GM19043 (cell line): ENCODE data around the gene A3GALT2.
"Not testable (repeated sequence)": the region's sequence is repeated elsewhere in the genome, so short reads cannot be mapped to it uniquely, and the experiment has no call there.

Experiments
- ATAC-seq: cut with Tn5 transposase; IDR thresholded peaks from one replicate; pipeline ENCODE4 v1.9.1; 2021; ENCODE audit warnings: low read depth; ENCODE audit not compliant: unreplicated experiment

The A3GALT2 gene

DNA sequence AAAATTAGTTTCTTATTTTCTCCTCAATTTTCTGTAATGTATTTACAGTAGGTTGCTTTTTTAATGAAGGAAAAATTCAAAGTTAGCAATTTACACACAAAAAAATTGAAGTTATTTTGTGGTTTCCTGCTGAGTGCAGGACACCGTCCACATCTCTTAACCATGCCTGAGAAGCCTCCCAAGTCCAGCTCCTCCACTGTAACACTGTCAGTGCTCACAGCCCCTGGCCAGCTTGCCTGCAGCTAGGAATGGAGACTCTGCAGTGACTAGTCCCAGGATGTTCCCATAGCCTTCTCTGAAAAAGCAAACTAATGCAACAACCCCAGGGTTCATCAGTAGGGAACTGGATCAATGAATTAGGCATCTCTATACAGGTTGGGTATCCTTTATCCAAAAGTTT is 3.5 kb downstream of the A3GALT2 start:
- ATAC-seq = no peak

DNA sequence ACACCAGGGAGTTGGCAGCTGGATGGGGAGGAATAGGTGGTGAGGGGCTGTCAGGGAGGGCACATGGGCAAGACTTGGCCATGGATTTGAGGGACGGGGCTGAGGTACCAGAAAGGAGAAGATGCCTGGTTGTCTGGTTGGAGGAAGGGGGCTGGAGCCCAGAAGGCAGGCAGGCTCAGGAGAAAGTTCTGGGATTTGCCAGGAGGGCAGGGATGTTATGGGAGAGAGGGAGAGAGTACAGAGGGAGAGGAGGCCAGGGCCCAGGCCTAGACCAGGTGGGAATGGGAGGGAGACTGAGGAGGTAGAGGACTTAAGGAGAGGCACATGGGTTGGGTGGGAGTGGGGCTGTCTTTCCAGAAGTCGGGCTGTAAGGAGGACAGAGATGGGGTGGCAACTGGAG is 4.3 kb downstream of the A3GALT2 start:
- ATAC-seq = no peak

DNA sequence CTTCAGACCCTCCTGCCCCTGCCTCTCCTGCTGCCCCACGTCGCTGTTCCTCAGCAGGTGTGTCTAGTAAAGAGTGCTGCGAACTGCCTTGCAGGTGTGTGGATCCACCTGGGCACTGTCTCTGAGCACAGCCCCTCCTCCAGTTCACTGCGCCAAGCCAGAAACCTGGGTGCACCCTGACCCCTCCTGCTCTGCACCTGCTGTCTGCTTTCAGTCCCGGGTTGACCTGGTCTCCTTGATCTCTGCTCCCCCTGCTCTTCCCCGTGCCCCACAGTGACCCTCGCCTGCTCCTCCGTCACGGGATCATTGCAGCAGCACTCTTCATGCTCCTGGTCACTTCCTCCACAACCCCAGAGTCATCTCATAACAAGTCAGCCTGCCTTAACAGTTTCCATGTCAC is 6.5 kb downstream of the A3GALT2 start:
- ATAC-seq = no peak

DNA sequence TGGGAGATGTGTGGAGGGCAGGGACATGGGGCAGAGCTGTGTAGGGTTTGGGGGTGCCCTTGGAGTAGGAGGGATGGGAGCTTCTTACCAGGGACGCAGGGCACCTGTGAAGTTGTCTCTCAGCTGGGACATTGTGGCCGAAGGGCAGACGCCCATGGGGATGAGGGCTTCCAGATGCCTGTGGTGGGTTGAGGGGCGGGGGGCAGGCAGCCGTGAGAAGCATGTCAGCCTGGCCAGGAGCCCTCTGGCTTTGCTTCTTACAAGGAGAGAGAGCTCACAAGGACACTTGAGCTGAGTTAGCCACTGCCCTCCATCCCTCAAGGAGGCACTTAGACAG is 8.5 kb downstream of the A3GALT2 start:
- ATAC-seq = no peak

DNA sequence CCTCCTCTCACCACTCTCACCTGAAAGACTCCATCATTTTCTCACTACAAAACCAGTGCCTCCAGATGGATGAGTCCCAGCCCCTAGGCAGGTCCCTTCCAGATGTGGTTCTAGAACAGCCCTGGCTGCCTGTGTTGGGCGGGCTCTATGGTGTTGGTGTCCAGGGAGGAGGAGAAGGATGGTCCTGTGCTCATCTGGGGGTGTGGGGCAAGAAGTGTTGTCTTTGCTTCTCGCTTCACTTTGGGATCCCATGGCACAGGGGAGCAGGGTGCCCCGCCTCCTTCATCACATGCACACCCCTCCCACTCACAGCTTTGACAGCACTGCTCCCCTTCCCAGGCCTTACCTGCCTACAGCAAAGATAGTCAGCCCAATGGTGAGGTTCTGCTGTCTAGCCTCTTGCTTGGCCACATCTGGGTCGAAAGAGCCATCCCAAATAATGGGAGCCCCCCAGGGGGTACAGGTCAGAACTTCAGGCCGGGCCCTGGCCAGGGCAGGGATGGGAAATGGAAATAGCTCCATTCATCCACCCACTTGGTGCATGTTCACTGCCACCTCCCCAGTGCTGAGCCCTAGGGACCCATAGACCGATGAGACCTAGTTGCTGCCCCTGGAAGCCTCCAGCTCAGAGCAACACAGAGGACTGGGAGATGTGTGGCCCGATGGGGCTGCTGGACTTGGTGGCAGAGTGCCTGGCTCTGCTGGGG is 9.0 kb downstream of the A3GALT2 start:
- no peak for ATAC-seq

DNA sequence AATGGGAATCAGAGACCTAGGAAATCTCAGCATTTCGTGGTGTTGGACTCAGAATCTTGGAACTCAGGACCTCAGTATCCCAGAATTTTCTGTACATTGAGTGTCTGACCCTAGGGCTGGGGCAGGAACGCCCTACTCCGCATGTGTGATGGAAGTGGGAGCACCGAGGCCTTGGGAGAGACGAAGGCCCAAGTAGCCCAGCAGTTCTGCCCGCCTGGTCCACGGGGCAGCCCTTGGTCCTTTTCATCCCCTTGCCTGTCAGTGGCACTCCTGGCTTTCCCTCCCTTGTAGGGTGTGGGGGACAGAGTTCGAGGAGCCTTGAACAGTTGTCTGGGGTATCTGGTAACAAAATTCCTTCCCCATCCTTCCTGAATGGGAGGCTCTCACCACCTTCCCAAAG is 10.2 kb downstream of the A3GALT2 start:
- no peak for ATAC-seq

DNA sequence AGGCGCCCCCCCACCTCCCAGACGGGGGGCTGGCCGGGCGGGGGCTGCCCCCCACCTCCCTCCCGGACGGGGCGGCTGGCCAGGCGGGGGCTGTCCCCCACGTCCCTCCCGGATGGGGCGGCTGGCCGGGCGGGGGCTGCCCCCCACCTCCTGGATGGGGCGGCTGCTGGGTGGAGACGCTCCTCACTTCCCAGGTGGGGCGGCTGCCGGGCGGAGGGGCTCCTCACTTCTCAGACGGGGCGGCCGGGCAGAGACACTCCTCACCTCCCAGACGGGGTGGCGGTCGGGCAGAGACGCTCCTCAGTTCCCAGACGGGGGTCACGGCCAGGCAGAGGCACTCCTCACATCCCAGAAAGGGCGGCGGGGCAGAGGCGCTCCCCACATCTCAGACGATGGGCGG is 11.5 kb downstream of the A3GALT2 start:
- not testable (repeated sequence) for ATAC-seq

DNA sequence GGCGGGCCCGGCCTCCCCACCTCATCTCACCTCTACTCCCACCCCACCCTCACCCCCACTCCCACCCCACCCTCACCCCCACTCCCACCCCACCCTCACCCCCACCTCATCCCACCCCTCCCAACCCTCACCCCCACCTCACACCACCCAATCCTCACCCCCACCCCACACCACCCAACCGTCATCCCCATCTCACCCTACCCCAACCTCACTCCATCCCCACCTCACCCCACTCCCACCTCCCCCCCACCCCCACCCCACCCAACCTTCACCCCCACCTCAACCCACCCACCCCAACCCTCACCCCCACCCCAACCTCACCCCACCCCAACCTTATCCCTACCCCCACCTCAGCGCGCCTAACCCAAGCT is 13.4 kb downstream of the A3GALT2 start:
- ATAC-seq = no peak

DNA sequence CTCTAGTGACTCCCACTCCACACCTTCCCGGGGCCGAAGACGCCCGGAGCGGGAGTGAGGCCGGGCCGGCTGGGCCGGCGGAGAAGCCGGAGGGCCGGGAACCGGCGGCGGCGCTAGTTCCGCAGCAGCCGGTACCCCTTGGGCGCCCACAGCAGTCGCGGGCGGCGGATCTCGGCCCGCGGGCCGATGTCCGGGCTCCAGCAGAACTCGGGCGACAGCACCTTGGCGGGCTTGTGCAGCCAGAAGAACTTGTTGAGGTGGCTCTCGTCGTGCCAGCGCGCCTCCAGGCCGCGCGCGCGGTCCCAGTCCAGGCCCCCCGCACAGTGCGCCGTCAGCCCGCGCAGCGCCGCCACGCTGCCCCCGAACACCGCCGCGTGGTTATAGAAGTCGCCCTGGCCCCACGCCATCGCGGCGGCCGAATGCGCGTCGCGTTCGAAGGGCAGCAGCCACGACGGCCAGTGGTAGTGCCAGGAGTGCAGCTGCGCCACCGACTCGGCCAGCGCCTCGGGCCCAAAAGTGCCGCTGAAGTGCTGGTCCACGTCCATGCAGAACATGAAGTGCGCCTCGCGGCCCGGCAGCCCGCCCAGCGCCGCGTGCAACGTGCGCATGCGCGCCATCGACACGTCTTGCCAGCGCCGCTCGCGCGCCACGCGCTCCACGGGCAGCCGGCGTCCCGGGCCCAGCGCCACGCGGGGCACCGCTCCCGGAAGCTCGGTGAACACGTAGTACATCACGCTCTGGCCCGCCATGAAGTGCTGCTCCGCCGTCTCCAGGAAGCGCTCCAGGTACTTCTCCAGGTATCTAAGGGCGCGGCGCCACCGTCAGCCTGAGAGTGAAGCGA is 14.0 kb downstream of the A3GALT2 start:
- no peak for ATAC-seq

DNA sequence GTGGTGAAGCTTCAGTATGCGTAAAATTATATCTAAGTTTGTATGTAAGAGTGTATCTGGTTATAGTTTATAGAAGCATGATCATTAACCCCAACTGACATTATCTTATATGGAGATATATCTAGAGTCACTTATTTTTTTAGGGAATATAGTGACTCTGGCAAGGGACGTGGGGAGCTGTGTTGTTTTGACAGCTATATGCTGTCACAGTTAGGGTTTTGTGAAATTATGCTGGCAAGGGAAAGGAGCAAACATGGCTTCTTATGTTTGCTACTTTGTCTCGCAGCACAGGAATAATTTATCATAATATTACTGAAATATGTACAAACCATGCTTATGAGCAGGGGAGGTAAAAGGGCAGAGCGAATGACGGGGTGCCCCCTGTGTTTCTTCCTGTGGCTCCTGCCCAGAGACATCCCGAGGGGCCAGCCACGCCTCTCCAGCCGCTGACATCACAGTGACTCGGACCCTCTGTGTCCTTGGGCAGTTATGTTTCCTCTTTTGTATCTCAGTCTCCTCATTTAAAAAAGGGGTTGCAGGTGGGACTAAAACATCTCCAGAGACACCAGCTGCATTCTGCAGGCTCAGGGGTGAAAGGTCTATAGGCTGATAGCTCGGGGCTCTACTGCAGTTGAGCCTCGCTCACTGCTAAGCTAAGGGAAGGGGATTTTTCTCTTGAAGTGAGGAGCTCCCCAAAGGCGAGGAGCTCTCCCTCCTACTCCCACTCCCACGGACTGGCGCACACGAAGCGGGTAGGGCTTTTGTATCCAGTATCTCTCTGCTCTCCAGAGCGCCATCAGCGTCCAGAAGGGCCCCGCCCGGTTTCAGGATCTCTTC is 14.9 kb downstream of the A3GALT2 start:
- no peak for ATAC-seq

DNA sequence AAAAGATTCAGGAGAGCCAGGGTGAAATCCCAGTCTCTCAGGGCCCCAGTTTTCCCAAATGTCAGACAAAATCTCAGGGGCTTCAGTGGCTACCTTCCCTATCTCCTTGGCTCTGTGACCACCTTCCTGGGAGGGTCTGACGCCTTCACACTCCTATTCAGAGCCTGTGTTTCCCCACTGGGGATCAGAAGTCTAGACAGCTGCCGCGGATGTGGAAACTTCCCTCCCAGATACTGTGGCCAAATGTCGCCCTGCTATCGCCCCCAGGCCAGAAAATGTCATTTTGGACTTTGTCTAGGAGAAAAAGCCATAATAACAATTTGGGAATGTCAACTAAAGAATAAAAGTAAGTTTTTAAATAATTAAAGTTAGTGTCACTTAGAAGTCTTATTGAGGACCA is 15.9 kb downstream of the A3GALT2 start:
- no peak for ATAC-seq

DNA sequence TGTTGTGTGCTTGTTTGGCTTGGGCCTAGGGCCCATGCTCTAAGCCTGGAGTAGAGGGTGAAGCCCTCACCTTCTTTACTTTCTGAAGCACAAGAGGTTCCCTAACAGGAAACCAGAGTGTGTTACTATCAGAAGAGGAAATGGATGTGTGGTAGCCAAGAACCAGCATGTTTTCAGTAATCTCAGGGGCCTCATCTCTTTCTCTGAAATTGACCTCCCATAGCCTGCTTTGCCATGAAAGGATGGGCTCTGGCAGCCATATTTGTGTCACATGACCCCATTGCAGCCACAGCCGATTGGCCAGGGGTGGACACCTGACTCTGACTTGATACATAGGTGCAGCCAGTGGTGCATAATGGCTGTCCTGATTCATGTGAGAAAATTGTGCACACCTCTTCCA is 18.6 kb downstream of the A3GALT2 start:
- no peak for ATAC-seq

DNA sequence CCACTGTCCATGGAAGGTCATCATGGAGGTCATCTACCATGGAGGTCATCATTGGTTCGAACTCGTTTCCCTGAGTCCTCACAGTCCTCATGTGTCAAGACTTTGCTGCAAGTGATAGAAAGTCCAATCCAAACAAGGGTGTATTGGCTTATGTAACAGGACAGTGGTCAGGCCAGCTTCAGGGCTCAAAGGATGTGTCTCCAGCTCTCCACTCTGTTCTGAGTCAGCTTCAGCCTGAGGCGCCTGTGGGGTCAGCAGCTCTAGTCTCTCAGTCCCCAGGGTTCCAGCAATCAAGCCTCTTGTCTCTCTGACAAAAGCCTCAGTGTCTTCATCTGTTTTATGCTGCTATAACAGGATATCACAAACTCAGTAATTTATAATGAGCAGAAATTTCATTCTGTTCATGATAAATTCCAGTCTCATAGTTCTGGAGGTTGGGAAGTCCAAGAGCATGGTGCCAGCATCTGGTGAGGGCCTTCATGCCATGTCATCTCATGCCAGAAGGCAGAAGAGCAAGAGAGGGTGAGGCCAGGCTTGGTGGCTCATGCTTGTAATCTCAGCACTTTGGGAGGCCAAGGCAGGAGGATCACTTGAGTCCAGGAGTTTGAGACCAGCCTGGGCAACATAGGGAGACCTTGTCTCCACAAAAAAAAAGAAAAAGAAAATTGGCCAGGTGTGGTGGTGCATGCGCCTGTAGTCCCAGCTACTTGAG is 19.5 kb downstream of the A3GALT2 start:
- ATAC-seq = no peak

DNA sequence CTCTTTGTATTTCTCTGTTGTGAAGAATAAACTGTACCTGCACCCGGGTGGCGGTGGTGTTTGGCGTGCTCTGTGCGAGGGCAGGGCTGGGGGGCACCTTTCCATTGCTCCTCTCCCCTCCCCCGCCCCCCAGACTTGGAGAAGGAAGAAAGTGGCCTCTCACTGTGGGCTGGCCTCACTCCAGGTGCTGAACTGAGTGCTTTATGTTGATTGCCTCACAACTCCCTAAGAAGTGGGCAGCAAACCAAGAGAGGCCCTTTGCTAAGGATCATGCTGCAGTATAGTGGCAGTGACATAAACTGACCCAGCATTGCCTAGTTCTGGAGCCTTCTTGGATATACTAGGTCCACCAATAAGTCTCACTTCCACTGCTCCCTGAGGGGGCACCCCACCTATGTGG is 20.2 kb downstream of the A3GALT2 start:
- no peak for ATAC-seq

DNA sequence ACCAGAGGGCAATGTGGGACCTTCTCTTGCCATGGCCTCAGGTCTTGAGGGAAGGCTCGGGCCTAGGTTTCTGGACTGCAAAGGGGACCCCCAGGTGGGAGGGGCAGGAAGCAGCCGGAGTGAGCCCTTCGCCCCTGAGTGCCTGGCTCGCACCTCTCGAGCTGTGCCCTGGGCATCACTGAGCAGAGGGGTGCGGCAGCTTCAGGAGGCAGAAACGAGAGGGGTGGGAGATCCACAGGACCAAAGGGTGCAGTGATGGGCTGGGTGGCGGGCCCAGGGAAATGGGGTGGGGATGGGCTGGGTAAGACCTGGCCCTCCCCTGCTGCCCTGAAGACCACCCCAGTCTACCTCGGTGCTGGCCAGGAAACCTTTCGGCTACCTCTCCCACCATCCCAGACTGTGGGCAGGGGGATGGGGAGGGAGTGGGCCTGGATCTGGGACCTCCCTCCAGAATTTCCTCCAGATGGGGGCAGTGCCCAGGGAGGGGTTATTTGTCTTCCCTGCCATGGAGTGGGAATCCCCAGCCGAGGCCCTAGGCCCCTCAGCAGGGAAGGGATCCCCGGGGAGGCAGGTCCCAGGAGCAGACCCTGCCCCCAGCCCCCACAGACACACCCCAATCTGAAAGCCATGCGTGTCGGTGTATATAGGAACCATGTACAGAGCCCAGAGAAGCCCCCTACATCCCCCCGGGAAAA is 21.3 kb downstream of the A3GALT2 start:
- ATAC-seq = no peak

DNA sequence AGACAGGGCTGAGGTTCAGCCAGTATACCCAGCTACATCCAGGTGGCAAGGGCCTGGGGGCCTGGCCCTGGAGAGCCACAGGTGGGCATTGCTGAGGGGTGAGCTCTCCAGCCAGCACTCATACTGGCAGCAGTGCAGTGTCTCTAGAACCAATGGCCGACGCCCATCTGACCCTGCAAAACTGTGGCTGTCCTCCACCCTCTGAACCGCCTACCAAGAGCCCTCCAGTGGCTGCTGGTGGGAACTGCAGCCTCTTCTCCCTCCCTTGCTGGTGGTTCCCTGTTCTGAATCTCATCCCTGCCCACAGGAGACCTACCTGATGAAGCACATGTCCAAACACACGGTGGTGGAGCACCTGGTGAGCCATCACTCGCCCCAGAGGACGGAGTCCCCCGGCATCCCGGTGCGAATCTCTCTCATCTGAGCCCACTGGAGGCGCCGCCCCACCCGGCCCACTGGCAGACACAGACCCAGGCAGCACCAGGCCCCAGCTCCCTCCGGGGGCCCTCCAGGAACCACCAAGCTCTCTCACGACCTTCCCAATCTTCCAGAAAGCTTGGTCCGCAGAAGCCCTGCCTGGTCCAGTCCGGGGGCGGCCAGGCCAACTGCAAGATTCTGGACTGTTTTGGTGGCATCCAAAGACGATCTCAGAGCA is 22.1 kb downstream of the A3GALT2 start:
- ATAC-seq = no peak

DNA sequence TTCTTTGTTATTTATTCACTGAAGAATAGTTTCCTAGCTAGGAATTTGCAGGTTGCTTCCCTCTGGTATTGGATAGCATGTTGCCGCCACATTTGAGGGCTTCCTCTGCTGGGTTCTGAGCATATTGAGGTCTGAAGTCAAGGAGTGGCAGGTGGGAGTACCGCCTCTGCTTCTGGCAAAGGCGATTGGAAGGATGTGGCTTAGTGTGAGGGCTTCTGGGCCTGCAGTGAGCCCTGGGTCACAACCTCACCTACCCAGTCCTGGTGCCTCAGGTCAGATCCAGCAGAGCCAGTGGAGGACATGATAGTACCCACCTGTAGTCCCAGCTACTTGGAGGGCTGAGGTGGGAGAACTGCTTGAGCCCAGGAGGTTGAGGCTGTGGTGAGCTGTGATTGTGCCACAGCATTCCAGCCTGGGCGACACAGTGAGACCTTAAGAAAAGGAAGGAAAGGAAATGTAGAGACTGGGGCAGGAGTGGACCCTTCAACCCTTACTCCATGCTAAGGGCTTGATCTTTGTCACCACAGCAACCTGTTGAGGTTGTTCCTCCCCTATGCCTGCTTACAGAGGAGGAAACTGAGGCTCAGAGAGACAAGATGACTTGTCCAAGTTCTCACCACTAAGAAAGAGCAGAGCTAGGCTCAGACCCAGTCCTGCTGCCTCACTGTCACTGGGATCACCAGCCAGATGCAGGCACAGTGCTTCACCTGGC is 22.8 kb downstream of the A3GALT2 start:
- no peak for ATAC-seq

DNA sequence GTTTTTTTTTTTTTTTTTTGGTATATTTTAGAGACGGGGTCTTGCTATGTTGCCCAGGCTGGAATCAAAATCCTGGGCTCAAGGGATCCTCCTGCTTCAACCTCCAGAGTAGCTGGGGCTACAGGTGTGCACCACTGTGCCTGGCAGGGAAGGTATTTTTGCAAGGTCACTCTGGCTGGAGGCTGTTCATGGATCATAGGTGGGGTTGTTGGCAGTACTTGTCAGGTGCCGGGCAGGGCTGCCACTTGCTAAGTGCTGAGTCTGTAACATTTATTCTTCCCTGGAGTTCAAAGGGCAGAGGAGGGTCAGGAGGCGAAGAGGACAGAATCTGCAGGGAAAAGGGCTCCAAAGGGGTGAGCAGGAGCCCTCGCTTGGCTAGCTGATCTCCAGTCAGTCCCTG is 24.1 kb downstream of the A3GALT2 start:
- ATAC-seq = no peak

DNA sequence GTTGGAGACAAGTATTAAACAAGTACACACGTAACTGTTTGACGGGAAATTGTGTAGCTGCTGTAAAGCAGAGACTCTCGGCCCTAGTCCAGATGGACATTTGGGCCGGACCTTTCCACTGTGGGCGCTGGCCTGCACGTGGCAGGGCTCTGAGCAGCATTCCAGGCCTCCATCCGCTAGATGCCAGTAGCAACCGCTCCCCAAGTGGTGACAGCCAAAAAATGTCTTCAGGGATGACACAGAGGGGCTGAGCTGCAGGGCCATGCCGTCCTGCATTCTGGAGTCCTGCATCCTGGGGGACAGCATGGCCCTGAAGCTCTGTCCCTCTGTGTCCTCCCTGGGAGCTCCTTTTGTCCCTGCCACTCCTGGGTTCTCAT is 24.8 kb downstream of the A3GALT2 start:
- no peak for ATAC-seq
